ENCODE results near the gene PCCA. TPM values are rescaled to one million over a fixed set of nuclear protein-coding genes. Genes with fewer than 3 reads are reported as not detected.

Gene PCCA
- total RNA-seq, 1 experiment from 2014 or later: 52.8 TPM

DNA sequence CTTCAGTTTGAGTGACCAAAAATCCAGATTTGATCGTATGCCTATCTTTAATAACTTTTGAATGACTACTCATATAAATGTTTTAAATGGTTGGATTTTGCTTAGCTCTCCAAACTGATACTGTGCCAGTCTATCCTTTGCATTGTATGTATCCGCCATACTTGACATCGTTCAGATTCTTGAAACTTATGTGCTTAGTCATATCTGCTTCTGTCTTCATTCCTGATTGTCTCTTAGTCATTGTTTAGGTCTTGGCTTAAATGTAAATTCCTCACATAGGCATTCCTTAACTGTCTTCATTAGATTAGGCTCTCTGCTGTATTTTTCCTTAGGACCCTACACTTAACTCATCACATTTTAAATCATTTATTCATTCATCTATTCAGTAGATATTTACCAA lies 126.0 kb downstream of the PCCA start (continued):
- TF ChIP-seq, protein P1, sequence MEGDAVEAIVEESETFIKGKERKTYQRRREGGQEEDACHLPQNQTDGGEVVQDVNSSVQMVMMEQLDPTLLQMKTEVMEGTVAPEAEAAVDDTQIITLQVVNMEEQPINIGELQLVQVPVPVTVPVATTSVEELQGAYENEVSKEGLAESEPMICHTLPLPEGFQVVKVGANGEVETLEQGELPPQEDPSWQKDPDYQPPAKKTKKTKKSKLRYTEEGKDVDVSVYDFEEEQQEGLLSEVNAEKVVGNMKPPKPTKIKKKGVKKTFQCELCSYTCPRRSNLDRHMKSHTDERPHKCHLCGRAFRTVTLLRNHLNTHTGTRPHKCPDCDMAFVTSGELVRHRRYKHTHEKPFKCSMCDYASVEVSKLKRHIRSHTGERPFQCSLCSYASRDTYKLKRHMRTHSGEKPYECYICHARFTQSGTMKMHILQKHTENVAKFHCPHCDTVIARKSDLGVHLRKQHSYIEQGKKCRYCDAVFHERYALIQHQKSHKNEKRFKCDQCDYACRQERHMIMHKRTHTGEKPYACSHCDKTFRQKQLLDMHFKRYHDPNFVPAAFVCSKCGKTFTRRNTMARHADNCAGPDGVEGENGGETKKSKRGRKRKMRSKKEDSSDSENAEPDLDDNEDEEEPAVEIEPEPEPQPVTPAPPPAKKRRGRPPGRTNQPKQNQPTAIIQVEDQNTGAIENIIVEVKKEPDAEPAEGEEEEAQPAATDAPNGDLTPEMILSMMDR (IDR thresholded peaks at IDR 0.05): no peak
- TF ChIP-seq ZNF219 (CRISPR knock-in tag; IDR thresholded peaks at IDR 0.05; ENCODE audit: borderline replicate concordance): no peak
- TF ChIP-seq, protein P2, sequence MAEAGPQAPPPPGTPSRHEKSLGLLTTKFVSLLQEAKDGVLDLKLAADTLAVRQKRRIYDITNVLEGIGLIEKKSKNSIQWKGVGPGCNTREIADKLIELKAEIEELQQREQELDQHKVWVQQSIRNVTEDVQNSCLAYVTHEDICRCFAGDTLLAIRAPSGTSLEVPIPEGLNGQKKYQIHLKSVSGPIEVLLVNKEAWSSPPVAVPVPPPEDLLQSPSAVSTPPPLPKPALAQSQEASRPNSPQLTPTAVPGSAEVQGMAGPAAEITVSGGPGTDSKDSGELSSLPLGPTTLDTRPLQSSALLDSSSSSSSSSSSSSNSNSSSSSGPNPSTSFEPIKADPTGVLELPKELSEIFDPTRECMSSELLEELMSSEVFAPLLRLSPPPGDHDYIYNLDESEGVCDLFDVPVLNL (CRISPR knock-in tag; IDR thresholded peaks at IDR 0.05; ENCODE audit: borderline replicate concordance, low read depth): no peak
- TF ChIP-seq EMX1 (CRISPR knock-in tag; IDR thresholded peaks at IDR 0.05): no peak
- TF ChIP-seq CBFB (CRISPR knock-in tag; IDR thresholded peaks at IDR 0.05; ENCODE audit: low read depth): no peak
- no peak for TF ChIP-seq JAZF1 (CRISPR knock-in tag; IDR thresholded peaks at IDR 0.05)

DNA sequence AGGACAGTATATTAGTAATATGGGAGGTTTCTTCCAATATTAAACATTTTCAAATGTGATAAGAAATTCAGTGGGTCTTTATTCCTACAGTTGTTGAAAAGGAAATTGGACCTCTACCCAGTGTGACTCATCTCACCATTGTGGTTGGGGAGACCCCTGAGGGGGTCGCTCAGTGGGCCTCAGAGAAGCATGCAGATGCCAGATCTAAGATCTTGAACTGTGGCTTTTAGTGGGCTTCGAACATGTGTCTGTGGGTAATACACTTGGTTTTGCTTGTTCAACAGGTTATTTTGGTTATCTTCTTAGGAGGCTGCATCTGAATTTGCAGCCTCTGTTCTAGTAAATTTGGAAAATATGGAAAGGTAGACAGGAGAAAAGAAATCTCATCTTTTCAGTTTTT lies 132.3 kb downstream of the PCCA start:
- no peak overlapping the region for H3K4me3 Mint-ChIP-seq
- CTCF ChIA-PET: interaction anchor here (0.6 kb wide), 1 partner anchor 14 kb away, joined by 4 read pairs; no protein-coding TSS in a partner anchor
- H3K4me1 Mint-ChIP-seq: peaks cover 25% of the 10 kb centered on the region
- ATAC-seq (no peak), DNase-seq (ENCODE audit: low spot score) (no peak)
- no peaks in the 10 kb centered on the region for H3K27me3 Mint-ChIP-seq (ENCODE audit: low read depth)
- H3K9me3 Mint-ChIP-seq: 0 out of 2 replicates have a peak, but pooled peaks cover 5% of the 10 kb centered on the region
- H3K36me3 Mint-ChIP-seq: peaks cover 13% of the 10 kb centered on the region
- 0 out of 2 replicates have a peak overlapping the region, but pooled peaks have one; percentile 30 for H3K27ac Mint-ChIP-seq
- POLR2A ChIA-PET: interaction anchor here (0.6 kb wide), 1 partner anchor 306 kb away, joined by 4 read pairs; no protein-coding TSS in a partner anchor
- TF ChIP-seq, protein P3, sequence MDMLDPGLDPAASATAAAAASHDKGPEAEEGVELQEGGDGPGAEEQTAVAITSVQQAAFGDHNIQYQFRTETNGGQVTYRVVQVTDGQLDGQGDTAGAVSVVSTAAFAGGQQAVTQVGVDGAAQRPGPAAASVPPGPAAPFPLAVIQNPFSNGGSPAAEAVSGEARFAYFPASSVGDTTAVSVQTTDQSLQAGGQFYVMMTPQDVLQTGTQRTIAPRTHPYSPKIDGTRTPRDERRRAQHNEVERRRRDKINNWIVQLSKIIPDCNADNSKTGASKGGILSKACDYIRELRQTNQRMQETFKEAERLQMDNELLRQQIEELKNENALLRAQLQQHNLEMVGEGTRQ (CRISPR knock-in tag; IDR thresholded peaks at IDR 0.05): no peak
- no peak for TF ChIP-seq CREM (CRISPR knock-in tag; IDR thresholded peaks at IDR 0.05)
- TF ChIP-seq FOXJ3 (CRISPR knock-in tag; IDR thresholded peaks at IDR 0.05; ENCODE audit: borderline replicate concordance): no peak
- no peak for TF ChIP-seq MYBL2 (CRISPR knock-in tag; IDR thresholded peaks at IDR 0.05)
- no peak for TF ChIP-seq SMAD4 (CRISPR knock-in tag; IDR thresholded peaks at IDR 0.05)
- no peak for TF ChIP-seq ZNF263 (CRISPR knock-in tag; IDR thresholded peaks at IDR 0.05; ENCODE audit: low read depth)
- TF ChIP-seq, protein P4, sequence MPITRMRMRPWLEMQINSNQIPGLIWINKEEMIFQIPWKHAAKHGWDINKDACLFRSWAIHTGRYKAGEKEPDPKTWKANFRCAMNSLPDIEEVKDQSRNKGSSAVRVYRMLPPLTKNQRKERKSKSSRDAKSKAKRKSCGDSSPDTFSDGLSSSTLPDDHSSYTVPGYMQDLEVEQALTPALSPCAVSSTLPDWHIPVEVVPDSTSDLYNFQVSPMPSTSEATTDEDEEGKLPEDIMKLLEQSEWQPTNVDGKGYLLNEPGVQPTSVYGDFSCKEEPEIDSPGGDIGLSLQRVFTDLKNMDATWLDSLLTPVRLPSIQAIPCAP (CRISPR knock-in tag; IDR thresholded peaks at IDR 0.05): no peak
- TF ChIP-seq, protein P5, sequence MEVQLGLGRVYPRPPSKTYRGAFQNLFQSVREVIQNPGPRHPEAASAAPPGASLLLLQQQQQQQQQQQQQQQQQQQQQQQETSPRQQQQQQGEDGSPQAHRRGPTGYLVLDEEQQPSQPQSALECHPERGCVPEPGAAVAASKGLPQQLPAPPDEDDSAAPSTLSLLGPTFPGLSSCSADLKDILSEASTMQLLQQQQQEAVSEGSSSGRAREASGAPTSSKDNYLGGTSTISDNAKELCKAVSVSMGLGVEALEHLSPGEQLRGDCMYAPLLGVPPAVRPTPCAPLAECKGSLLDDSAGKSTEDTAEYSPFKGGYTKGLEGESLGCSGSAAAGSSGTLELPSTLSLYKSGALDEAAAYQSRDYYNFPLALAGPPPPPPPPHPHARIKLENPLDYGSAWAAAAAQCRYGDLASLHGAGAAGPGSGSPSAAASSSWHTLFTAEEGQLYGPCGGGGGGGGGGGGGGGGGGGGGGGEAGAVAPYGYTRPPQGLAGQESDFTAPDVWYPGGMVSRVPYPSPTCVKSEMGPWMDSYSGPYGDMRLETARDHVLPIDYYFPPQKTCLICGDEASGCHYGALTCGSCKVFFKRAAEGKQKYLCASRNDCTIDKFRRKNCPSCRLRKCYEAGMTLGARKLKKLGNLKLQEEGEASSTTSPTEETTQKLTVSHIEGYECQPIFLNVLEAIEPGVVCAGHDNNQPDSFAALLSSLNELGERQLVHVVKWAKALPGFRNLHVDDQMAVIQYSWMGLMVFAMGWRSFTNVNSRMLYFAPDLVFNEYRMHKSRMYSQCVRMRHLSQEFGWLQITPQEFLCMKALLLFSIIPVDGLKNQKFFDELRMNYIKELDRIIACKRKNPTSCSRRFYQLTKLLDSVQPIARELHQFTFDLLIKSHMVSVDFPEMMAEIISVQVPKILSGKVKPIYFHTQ (CRISPR knock-in tag; IDR thresholded peaks at IDR 0.05): no peak
- no peak for TF ChIP-seq CBFB (CRISPR knock-in tag; IDR thresholded peaks at IDR 0.05; ENCODE audit: low read depth)
- TF ChIP-seq ZNF317 (CRISPR knock-in tag; IDR thresholded peaks at IDR 0.05; ENCODE audit: borderline replicate concordance, low read depth): no peak
- TF ChIP-seq NFATC4 (CRISPR knock-in tag; IDR thresholded peaks at IDR 0.05): no peak
- TF ChIP-seq, protein P6, sequence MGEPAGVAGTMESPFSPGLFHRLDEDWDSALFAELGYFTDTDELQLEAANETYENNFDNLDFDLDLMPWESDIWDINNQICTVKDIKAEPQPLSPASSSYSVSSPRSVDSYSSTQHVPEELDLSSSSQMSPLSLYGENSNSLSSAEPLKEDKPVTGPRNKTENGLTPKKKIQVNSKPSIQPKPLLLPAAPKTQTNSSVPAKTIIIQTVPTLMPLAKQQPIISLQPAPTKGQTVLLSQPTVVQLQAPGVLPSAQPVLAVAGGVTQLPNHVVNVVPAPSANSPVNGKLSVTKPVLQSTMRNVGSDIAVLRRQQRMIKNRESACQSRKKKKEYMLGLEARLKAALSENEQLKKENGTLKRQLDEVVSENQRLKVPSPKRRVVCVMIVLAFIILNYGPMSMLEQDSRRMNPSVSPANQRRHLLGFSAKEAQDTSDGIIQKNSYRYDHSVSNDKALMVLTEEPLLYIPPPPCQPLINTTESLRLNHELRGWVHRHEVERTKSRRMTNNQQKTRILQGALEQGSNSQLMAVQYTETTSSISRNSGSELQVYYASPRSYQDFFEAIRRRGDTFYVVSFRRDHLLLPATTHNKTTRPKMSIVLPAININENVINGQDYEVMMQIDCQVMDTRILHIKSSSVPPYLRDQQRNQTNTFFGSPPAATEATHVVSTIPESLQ (CRISPR knock-in tag; IDR thresholded peaks at IDR 0.05): no peak
- TF ChIP-seq ETV6 (CRISPR knock-in tag; IDR thresholded peaks at IDR 0.05): no peak
- TF ChIP-seq, protein P7, sequence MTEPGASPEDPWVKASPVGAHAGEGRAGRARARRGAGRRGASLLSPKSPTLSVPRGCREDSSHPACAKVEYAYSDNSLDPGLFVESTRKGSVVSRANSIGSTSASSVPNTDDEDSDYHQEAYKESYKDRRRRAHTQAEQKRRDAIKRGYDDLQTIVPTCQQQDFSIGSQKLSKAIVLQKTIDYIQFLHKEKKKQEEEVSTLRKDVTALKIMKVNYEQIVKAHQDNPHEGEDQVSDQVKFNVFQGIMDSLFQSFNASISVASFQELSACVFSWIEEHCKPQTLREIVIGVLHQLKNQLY (CRISPR knock-in tag; IDR thresholded peaks at IDR 0.05): no peak
- TF ChIP-seq FOXK1 (CRISPR knock-in tag; IDR thresholded peaks at IDR 0.05): no peak
- TF ChIP-seq HMGA2 (CRISPR knock-in tag; IDR thresholded peaks at IDR 0.05): no peak
- TF ChIP-seq, protein P8, sequence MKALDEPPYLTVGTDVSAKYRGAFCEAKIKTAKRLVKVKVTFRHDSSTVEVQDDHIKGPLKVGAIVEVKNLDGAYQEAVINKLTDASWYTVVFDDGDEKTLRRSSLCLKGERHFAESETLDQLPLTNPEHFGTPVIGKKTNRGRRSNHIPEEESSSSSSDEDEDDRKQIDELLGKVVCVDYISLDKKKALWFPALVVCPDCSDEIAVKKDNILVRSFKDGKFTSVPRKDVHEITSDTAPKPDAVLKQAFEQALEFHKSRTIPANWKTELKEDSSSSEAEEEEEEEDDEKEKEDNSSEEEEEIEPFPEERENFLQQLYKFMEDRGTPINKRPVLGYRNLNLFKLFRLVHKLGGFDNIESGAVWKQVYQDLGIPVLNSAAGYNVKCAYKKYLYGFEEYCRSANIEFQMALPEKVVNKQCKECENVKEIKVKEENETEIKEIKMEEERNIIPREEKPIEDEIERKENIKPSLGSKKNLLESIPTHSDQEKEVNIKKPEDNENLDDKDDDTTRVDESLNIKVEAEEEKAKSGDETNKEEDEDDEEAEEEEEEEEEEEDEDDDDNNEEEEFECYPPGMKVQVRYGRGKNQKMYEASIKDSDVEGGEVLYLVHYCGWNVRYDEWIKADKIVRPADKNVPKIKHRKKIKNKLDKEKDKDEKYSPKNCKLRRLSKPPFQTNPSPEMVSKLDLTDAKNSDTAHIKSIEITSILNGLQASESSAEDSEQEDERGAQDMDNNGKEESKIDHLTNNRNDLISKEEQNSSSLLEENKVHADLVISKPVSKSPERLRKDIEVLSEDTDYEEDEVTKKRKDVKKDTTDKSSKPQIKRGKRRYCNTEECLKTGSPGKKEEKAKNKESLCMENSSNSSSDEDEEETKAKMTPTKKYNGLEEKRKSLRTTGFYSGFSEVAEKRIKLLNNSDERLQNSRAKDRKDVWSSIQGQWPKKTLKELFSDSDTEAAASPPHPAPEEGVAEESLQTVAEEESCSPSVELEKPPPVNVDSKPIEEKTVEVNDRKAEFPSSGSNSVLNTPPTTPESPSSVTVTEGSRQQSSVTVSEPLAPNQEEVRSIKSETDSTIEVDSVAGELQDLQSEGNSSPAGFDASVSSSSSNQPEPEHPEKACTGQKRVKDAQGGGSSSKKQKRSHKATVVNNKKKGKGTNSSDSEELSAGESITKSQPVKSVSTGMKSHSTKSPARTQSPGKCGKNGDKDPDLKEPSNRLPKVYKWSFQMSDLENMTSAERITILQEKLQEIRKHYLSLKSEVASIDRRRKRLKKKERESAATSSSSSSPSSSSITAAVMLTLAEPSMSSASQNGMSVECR (CRISPR knock-in tag; IDR thresholded peaks at IDR 0.05; ENCODE audit: borderline replicate concordance): no peak
